ENCODE measurements around the gene VAPA.

DNA sequence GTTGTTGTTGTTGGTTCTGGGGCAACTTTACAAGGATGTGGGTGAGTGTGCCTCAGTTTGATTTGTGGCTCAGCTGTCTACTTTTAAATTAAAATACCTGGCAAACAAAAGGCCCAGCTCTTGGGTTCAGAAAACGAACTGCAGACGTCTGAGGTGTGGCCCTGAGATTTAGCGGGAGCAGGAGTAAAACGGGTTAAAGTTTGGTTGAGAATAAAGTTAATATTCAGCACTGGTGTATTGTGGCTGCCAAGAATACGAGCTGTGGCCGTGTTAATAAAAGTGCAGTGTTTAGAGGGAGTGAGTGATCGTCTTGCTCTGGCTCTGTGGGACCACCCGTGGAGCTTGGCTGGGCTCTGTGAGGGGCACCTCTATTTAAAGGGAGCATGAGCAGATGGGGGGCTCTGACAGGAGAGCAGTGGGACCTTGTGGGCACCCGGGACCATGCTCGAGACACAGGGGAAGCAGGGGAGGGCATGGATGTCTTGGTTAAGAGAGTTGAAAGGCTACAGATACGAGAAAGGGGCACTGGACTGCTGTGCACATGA, 80.3 kb downstream of the VAPA start:
- TF ChIP-seq, protein P1, sequence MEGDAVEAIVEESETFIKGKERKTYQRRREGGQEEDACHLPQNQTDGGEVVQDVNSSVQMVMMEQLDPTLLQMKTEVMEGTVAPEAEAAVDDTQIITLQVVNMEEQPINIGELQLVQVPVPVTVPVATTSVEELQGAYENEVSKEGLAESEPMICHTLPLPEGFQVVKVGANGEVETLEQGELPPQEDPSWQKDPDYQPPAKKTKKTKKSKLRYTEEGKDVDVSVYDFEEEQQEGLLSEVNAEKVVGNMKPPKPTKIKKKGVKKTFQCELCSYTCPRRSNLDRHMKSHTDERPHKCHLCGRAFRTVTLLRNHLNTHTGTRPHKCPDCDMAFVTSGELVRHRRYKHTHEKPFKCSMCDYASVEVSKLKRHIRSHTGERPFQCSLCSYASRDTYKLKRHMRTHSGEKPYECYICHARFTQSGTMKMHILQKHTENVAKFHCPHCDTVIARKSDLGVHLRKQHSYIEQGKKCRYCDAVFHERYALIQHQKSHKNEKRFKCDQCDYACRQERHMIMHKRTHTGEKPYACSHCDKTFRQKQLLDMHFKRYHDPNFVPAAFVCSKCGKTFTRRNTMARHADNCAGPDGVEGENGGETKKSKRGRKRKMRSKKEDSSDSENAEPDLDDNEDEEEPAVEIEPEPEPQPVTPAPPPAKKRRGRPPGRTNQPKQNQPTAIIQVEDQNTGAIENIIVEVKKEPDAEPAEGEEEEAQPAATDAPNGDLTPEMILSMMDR (IDR thresholded peaks at IDR 0.05) = no peak
- no peak for TF ChIP-seq POLR2A (IDR thresholded peaks at IDR 0.05)
- no peak for TF ChIP-seq POLR2AphosphoS5 (IDR thresholded peaks at IDR 0.05; ENCODE audit: insufficient read depth in 1 of 2, low read depth in 1 of 2)

Data from vagina (tissue), 2 donors.